ENCODE measurements around the gene CNOT11. TPM values are rescaled to one million over a fixed set of nuclear protein-coding genes. Genes with fewer than 3 reads are reported as not detected.

The CNOT11 gene
- total RNA-seq, 1 experiment from 2014 or later = 57.8 TPM

DNA sequence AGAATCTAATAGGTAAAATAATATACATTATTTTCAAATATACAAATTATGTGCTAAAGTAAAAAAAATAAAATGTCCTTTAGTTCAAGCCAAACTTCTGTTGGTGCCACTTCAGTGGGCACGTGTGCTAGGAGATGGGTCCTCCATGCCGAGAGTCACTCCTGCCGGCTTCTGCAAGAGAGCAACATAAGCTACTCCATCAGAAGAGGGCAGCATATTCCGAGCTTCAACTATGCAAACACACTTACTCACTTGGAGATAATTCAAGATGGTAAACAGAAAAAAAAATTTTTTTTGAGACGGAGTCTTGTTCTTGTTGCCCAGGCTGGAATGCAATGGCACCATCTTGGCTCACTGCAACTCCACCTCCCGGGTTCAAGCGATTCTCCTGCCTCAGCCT, 24.4 kb downstream of the CNOT11 start:
- DNase-seq (ENCODE audit: low read depth, low spot score) (no peak), ATAC-seq (no peak)
- no TSS peak for BruUV-seq (replicated peaks)

DNA sequence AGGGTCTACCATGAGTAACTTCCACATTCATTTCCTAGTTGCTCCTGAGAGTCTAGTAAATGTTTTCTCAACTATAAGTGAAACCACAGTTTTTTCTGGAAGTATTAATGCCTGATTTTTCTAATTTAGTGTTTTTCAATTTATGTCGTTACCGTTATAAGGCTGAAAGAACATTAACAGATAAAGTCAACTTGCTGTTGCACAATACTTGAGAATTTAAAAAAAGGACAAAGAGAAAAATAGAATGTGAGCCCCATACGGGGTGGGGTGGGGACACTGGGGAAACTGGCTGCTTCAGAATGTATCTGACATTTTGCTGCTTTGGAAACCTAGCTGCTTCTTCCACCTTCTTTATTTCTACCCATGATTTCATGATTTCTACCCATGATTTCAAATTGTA, 26.2 kb downstream of the CNOT11 start:
- TF ChIP-seq FOSL1 (IDR thresholded peaks at IDR 0.05; ENCODE audit: low read depth) = no peak
- TF ChIP-seq, protein P1, sequence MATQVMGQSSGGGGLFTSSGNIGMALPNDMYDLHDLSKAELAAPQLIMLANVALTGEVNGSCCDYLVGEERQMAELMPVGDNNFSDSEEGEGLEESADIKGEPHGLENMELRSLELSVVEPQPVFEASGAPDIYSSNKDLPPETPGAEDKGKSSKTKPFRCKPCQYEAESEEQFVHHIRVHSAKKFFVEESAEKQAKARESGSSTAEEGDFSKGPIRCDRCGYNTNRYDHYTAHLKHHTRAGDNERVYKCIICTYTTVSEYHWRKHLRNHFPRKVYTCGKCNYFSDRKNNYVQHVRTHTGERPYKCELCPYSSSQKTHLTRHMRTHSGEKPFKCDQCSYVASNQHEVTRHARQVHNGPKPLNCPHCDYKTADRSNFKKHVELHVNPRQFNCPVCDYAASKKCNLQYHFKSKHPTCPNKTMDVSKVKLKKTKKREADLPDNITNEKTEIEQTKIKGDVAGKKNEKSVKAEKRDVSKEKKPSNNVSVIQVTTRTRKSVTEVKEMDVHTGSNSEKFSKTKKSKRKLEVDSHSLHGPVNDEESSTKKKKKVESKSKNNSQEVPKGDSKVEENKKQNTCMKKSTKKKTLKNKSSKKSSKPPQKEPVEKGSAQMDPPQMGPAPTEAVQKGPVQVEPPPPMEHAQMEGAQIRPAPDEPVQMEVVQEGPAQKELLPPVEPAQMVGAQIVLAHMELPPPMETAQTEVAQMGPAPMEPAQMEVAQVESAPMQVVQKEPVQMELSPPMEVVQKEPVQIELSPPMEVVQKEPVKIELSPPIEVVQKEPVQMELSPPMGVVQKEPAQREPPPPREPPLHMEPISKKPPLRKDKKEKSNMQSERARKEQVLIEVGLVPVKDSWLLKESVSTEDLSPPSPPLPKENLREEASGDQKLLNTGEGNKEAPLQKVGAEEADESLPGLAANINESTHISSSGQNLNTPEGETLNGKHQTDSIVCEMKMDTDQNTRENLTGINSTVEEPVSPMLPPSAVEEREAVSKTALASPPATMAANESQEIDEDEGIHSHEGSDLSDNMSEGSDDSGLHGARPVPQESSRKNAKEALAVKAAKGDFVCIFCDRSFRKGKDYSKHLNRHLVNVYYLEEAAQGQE (IDR thresholded peaks at IDR 0.05; ENCODE audit: low read depth) = no peak
- TF ChIP-seq, protein P2, sequence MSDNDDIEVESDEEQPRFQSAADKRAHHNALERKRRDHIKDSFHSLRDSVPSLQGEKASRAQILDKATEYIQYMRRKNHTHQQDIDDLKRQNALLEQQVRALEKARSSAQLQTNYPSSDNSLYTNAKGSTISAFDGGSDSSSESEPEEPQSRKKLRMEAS (IDR thresholded peaks at IDR 0.05) = no peak
- no peak for TF ChIP-seq RAD21 (IDR thresholded peaks at IDR 0.05; ENCODE audit: low read depth)
- TF ChIP-seq POLR2A (IDR thresholded peaks at IDR 0.05; ENCODE audit: borderline replicate concordance, extremely low read depth, insufficient read depth, insufficient read length) = no peak
- TF ChIP-seq ZNF274 (IDR thresholded peaks at IDR 0.05; ENCODE audit: low read depth, low read length) = no peak
- TF ChIP-seq EZH2 (IDR thresholded peaks at IDR 0.05) = no peak
- TF ChIP-seq, protein P3, sequence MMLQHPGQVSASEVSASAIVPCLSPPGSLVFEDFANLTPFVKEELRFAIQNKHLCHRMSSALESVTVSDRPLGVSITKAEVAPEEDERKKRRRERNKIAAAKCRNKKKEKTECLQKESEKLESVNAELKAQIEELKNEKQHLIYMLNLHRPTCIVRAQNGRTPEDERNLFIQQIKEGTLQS (IDR thresholded peaks at IDR 0.05) = no peak
- no peak overlapping the region for H3K27ac ChIP-seq (ENCODE audit: low read depth, low read length)
- RAD21 ChIA-PET (ENCODE audit: low non-redundant PET in 1 of 2, low total read pairs in 2 of 2, uncharacterized antibody in 2 of 2, unreplicated experiment in 2 of 2) = no interaction called here
- no peaks in the 10 kb centered on the region for H3K9me3 ChIP-seq (ENCODE audit: control insufficient read depth in 1 of 2, insufficient read depth in 1 of 2, low read depth in 1 of 2, low read length in 2 of 2)
- peaks cover 3% of the 10 kb centered on the region; the same call in 1 of the 2 replicates for H4K20me1 ChIP-seq (ENCODE audit: insufficient read depth)
- intact Hi-C loops (cut with micrococcal nuclease) = no loop called here
- H3K4me2 ChIP-seq (ENCODE audit: low read length) = no peak overlapping the region
- POLR2A ChIA-PET = no interaction called here
- H3K27me3 ChIP-seq (ENCODE audit: insufficient read depth, low read length) = no peaks in the 10 kb centered on the region
- no peak for DNase-seq (ENCODE audit: low read depth, low spot score)
- no peak for ATAC-seq
- H3K4me3 ChIP-seq (replicated peaks in 1 of 2; ENCODE audit: low read depth in 1 of 2, low read length in 2 of 2) = no peak overlapping the region
- CTCF ChIA-PET = no interaction called here
- H3K9ac ChIP-seq (ENCODE audit: low read length) = no peak overlapping the region
- no peaks in the 10 kb centered on the region for H3K4me1 ChIP-seq (ENCODE audit: control insufficient read depth in 1 of 2, insufficient read depth in 2 of 2, low read length in 2 of 2)
- no TSS peak for BruUV-seq (replicated peaks)
- peaks cover 10% of the 10 kb centered on the region; the same call in 1 of the 2 replicates for H3K79me2 ChIP-seq (ENCODE audit: insufficient read depth, low read length)
- H3K36me3 ChIP-seq (ENCODE audit: control insufficient read depth in 1 of 2, insufficient read depth in 2 of 2, low read length in 2 of 2) = peaks cover 39 to 42% of the 10 kb centered on the region in 2 experiments; a peak in 3 of 4 replicates
- H2AFZ ChIP-seq (ENCODE audit: low read depth, low read length, poor library complexity, severe bottlenecking) = no peak overlapping the region
- H3K9me2 ChIP-seq (ENCODE audit: insufficient read depth) = no peaks in the 10 kb centered on the region

More for the DNA sequence above, 24.4 kb downstream of the CNOT11 start:
- Histone ChIP-seq H3K4me1 (ENCODE audit: control insufficient read depth in 1 of 2, insufficient read depth in 2 of 2, low read length in 2 of 2) (no peaks in the 10 kb centered on the region), H3K79me2 (ENCODE audit: insufficient read depth, low read length) (peaks cover 6% of the 10 kb centered on the region; the same call in 1 of the 2 replicates), H3K9me2 (ENCODE audit: insufficient read depth) (no peaks in the 10 kb centered on the region), H4K20me1 (ENCODE audit: insufficient read depth) (peaks cover 3% of the 10 kb centered on the region; the same call in 1 of the 2 replicates), H3K9me3 (ENCODE audit: control insufficient read depth in 1 of 2, insufficient read depth in 1 of 2, low read depth in 1 of 2, low read length in 2 of 2) (no peaks in the 10 kb centered on the region), H3K27me3 (ENCODE audit: insufficient read depth, low read length) (no peaks in the 10 kb centered on the region), H2AFZ (ENCODE audit: low read depth, low read length, poor library complexity, severe bottlenecking) (no peak overlapping the region), H3K36me3 (ENCODE audit: control insufficient read depth in 1 of 2, insufficient read depth in 2 of 2, low read length in 2 of 2) (peaks cover 38 to 39% of the 10 kb centered on the region in 2 experiments; a peak in 3 of 4 replicates), H3K4me2 (ENCODE audit: low read length) (no peak overlapping the region), H3K4me3 (replicated peaks in 1 of 2; ENCODE audit: low read depth in 1 of 2, low read length in 2 of 2) (no peak overlapping the region), H3K9ac (ENCODE audit: low read length) (no peak overlapping the region), H3K27ac (ENCODE audit: low read depth, low read length) (no peak overlapping the region)
- CTCF ChIA-PET = no interaction called here
- RAD21 ChIA-PET (ENCODE audit: low non-redundant PET in 1 of 2, low total read pairs in 2 of 2, uncharacterized antibody in 2 of 2, unreplicated experiment in 2 of 2) = no interaction called here
- POLR2A ChIA-PET = no interaction called here
- TF ChIP-seq RAD21 (IDR thresholded peaks at IDR 0.05; ENCODE audit: low read depth) (0 out of 2 replicates have a peak, but pooled peaks have one; percentile 9), CEBPB (IDR thresholded peaks at IDR 0.05; ENCODE audit: low read depth) (no peak), YY1 (IDR thresholded peaks at IDR 0.05; ENCODE audit: extremely low read depth, insufficient replicate concordance, low read depth, low read length) (no peak)
- intact Hi-C loops (cut with micrococcal nuclease) = no loop called here

Data from HCT116 (cell line).